OCI-LY3 (cell line): Measurements from ENCODE around the gene BABAM2.

Source experiments
- CTCF ChIP-seq: fragments of 200-600, 300-600 bp; sonication (generic); IDR thresholded peaks from 2 replicates; pipeline ENCODE4 v1.5.1; 2014; ENCODE audit warnings: antibody characterized with exemption, low read length, low read depth
- EZH2phosphoT487 ChIP-seq: fragments of 200-600 bp; shearing (Covaris generic); IDR thresholded peaks from 2 replicates; pipeline ENCODE4 v1.6.1; 2018; ENCODE audit warnings: antibody characterized with exemption, mixed run types, low read depth

GRCh38 chr2:28101123-28101522 lies 210.6 kb downstream of the BABAM2 start:
- TF ChIP-seq CTCF (no peak), EZH2phosphoT487 (no peak)
